ENCODE results near the gene HDAC2. TPM values are rescaled to one million over a fixed set of nuclear protein-coding genes. Genes with fewer than 3 reads are reported as not detected.
A peak's percentile ranks its signal among the peaks of the same experiment; 100 is the strongest.
"Not testable (repeated sequence)": the region's sequence is repeated elsewhere in the genome, so short reads cannot be mapped to it uniquely, and the experiment has no call there.

The HDAC2 gene
- total and polyA plus RNA-seq, 10 donors: 42.7 to 62.7 (median 53.1) TPM

- Histone ChIP-seq H3K27ac (peak overlapping the region in 1 of 8 donors; percentile 31), H3K9me3 (no peaks in the 10 kb centered on the region), H3K4me3 (no peak overlapping the region), H3K27me3 (replicated peaks in 1 of 7) (no peaks in the 10 kb centered on the region), H3K36me3 (no peaks in the 10 kb centered on the region), H3K4me1 (peaks cover 0 to 15% (median 12%) of the 10 kb centered on the region in 6 donors)
- DNase-seq: no peak
- 73 to 88% (median 78%) methylated on average over 4 of the region's 4 CpGs for WGBS, 5 donors
- intact Hi-C loops (cut with DNase I; ENCODE audit: low total_unique reads): no loop called here
- TF ChIP-seq POLR2AphosphoS5 (IDR thresholded peaks at IDR 0.05): no peak
- TF ChIP-seq, protein P1, sequence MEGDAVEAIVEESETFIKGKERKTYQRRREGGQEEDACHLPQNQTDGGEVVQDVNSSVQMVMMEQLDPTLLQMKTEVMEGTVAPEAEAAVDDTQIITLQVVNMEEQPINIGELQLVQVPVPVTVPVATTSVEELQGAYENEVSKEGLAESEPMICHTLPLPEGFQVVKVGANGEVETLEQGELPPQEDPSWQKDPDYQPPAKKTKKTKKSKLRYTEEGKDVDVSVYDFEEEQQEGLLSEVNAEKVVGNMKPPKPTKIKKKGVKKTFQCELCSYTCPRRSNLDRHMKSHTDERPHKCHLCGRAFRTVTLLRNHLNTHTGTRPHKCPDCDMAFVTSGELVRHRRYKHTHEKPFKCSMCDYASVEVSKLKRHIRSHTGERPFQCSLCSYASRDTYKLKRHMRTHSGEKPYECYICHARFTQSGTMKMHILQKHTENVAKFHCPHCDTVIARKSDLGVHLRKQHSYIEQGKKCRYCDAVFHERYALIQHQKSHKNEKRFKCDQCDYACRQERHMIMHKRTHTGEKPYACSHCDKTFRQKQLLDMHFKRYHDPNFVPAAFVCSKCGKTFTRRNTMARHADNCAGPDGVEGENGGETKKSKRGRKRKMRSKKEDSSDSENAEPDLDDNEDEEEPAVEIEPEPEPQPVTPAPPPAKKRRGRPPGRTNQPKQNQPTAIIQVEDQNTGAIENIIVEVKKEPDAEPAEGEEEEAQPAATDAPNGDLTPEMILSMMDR (IDR thresholded peaks at IDR 0.05 in 8 of 11, conservative IDR thresholded peaks at IDR 0.05 in 3 of 11): no peak
- TF ChIP-seq POLR2A (IDR thresholded peaks at IDR 0.05): no peak
These were observed 49.5 kb downstream of the HDAC2 start for GRCh38 chr6:113921299-113921904.

GRCh38 chr6:113920663-113921267, 50.2 kb downstream of the HDAC2 start:
- Histone ChIP-seq H3K4me1 (peaks cover 0 to 15% (median 12%) of the 10 kb centered on the region in 6 donors), H3K27ac (peak overlapping the region in 1 of 8 donors; percentile 31), H3K36me3 (no peaks in the 10 kb centered on the region), H3K27me3 (replicated peaks in 1 of 7) (no peaks in the 10 kb centered on the region), H3K9me3 (no peaks in the 10 kb centered on the region), H3K4me3 (no peak overlapping the region)
- intact Hi-C loops (cut with DNase I; ENCODE audit: low total_unique reads): no loop called here
- no peak for DNase-seq
- 24 to 32% (median 26%) methylated on average over 3 of the region's 3 CpGs for WGBS, 5 donors
- TF ChIP-seq, protein P1 (IDR thresholded peaks at IDR 0.05 in 8 of 11, conservative IDR thresholded peaks at IDR 0.05 in 3 of 11): no peak
- TF ChIP-seq POLR2A (IDR thresholded peaks at IDR 0.05) (no peak), POLR2AphosphoS5 (IDR thresholded peaks at IDR 0.05) (no peak)

DNA sequence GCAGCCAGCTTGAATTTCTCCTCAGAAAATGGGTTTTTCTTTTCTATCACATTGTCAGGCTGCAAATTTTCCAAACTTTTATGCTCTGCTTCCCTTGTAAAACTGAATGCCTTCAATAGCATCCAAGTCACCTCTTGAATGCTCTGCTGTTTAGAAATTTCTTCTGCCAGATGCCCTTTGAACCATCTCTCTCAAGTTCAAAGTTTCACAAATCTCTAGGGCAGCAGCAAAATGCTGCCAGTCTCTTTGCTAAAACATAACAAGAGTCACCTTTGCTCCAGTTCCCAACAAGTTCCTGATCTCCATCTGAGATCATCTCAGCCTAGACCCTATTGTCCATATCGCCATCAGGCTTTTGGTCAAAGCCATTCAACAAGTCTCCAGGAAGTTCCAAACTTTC, 60.7 kb downstream of the HDAC2 start:
- H3K4me1 ChIP-seq; H3K27me3 ChIP-seq (replicated peaks in 1 of 7); H3K36me3 ChIP-seq; DNase-seq; intact Hi-C loops (cut with DNase I; ENCODE audit: low total_unique reads); H3K4me3 ChIP-seq; H3K9me3 ChIP-seq; H3K27ac ChIP-seq: not testable (repeated sequence)
- TF ChIP-seq, protein P1 (IDR thresholded peaks at IDR 0.05 in 8 of 11, conservative IDR thresholded peaks at IDR 0.05 in 3 of 11): peak in 1 of 11 experiments; percentile 11
- 82 to 97% (median 93%) methylated on average over 1 of the region's 1 CpG for WGBS, 5 donors

GRCh38 chr6:113909224-113909856, 61.6 kb downstream of the HDAC2 start:
- H3K36me3 ChIP-seq: no peaks in the 10 kb centered on the region
- H3K27ac ChIP-seq: no peak overlapping the region
- H3K4me3 ChIP-seq: no peak overlapping the region
- H3K27me3 ChIP-seq (replicated peaks in 1 of 7): no peaks in the 10 kb centered on the region
- WGBS, 5 donors: 17 to 24% (median 20%) methylated on average over 6 of the region's 6 CpGs
- DNase-seq: no peak
- H3K4me1 ChIP-seq: peaks cover 0 to 11% (median 6%) of the 10 kb centered on the region in 6 donors
- TF ChIP-seq, protein P1 (IDR thresholded peaks at IDR 0.05 in 8 of 11, conservative IDR thresholded peaks at IDR 0.05 in 3 of 11): peak in 10 of 11 experiments; percentile 39 to 76 (median 69)
- no peak for TF ChIP-seq POLR2AphosphoS5 (IDR thresholded peaks at IDR 0.05)
- intact Hi-C loops (cut with DNase I; ENCODE audit: low total_unique reads): loop anchor here (10.0 kb wide), 1 partner anchor 1725 kb away; no protein-coding TSS in a partner anchor
- H3K9me3 ChIP-seq: no peaks in the 10 kb centered on the region

Measured in spleen (tissue), 11 donors.